HG03571 (cell line): Measurements from ENCODE around the gene OR51D1.
A peak's percentile ranks its signal among the peaks of the same experiment; 100 is the strongest.

Experiments
- ATAC-seq: cut with Tn5 transposase; IDR thresholded peaks from one replicate; pipeline ENCODE4 v1.9.1; 2021; ENCODE audit not compliant: unreplicated experiment

Gene OR51D1, protein sequence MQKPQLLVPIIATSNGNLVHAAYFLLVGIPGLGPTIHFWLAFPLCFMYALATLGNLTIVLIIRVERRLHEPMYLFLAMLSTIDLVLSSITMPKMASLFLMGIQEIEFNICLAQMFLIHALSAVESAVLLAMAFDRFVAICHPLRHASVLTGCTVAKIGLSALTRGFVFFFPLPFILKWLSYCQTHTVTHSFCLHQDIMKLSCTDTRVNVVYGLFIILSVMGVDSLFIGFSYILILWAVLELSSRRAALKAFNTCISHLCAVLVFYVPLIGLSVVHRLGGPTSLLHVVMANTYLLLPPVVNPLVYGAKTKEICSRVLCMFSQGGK

GRCh38 chr11:4636962-4637661, at the start of gene OR51D1:
OR51D1 (plus strand) TSS chr11:4637477; CDS start chr11:4639791, 2,314 bp downstream.
- ATAC-seq, result peak; percentile 80

GRCh38 chr11:4589017-4589416, 48.3 kb upstream of the OR51D1 start:
- no peak for ATAC-seq

- no peak for ATAC-seq
Measured at GRCh38 chr11:4593739-4594138, 43.5 kb upstream of the OR51D1 start, which contains the start of gene OR52I1. OR52I1 (plus strand) TSS chr11:4594039; CDS start chr11:4594039, 0 bp downstream.

- ATAC-seq, result no peak
Measured at GRCh38 chr11:4605057-4605456, 32.2 kb upstream of the OR51D1 start.

DNA sequence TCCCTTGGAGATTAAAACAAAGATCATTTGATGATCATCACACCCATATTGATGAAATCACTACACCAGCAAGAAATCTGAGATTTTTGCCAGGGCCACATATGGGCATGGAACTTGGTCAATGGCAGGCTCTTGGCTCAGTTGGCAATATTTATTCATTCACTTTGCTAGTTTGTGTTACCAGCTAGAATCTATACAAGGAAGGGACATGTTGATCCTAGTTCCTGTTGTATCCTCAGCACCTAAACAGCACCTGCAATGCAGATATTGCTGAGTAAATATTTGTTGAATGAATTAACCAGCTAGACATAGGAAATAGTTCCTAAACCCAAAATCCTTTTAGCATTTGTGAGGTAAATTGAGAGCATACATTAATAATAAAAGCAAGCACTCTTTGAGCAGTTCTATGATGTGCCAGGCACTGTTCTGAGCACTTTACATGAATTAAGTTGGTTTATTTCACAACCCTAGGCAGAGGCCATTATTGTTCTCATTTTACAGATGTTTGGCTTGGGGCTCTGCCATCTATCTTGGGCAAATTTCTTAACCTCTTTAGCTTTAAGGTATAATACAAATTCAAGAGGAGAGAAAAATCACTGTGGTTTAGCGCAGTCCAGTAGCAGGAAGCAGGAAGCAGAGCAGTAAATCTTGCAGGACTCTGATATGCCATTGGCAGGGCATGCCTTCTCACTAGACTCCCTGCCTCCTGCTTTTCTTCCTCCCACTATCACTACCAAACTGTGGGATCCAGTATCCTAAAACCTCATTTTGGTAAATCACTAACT, 30.9 kb upstream of the OR51D1 start:
- ATAC-seq, result no peak

- no peak for ATAC-seq
Measured at GRCh38 chr11:4607096-4607495, 30.2 kb upstream of the OR51D1 start.

GRCh38 chr11:4607781-4608666, 29.3 kb upstream of the OR51D1 start, which contains the start of gene TRIM68:
TRIM68 (minus strand) TSS chr11:4608231; CDS start chr11:4605504, 2,727 bp downstream.
- ATAC-seq, result peak; percentile 100

DNA sequence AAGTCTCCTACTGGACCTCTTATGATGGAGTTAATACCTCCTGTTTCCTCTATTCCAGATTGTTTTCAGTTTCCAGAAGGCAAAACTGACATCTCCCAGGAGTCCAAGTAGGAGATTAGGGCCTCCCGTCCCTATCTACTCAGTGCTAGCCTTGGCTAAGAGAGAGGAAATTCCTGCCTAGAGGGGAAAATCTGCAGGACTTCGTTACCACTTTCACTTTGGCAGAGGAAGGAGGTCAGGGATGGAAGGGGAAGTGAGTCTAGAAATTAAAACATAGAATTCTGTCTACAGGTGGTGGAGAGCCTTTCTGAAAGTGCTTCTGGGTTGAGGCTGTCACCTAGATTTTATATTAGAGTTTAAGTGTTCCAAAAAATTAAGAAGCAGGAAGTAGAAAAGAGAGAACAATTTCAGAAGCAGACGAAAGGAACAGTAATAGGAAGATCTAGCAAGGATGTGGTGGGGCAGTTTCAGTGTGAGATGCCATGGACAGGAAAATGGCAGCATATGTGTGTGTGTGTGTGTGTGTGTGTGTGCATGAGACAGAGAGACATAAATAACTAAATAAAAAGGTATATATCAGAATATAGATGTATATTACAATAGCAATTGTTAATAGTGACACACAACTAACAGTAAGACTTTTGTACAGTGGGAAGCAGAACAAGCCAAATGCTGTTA, 26.9 kb upstream of the OR51D1 start:
- no peak for ATAC-seq

DNA sequence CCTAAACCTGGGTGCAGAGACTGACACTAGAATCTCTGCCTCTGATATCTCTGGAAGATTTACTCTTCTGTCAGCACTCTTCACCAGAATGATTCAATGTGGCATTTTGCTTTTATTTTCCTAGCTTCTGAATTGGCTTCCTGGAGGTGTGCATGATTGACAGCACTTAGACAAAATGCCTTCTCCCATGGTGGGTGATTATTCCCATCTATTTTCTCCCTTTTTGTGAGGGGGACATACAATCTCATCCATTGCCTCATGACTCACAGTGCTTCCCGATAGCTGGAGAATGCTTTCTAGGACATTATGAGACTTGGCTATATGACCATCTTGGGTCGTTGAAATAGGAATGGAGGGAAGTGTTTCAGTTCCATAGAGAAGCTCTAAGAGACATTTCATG, 25.3 kb upstream of the OR51D1 start:
- no peak for ATAC-seq

DNA sequence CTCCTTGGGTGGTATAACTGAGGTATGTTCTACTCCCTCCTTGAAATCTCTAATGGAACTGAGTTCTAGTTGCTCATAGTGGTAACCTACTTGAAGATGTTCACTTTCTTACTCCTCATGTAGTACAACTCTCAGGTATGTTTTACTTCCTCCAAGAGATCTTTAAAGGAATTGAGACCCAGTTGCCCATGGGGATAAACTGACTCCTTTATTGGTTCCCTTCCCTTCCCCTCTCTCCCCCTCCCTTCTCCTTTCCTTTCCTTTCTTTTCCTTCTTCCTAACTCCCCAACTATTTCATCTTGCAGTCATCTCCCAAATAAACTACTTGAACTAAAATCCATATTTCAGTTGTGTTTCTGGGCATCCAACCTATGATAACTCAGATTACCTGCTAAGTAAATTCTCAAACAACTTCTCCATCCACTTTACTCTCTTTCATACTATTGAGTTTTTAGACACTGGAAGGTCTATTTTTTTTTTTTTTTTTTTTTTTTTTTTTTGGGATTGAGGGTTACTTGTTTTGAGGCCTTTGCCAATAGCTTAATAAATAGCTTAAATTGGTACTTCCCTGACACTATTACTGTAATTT, 21.3 kb upstream of the OR51D1 start:
- no peak for ATAC-seq

DNA sequence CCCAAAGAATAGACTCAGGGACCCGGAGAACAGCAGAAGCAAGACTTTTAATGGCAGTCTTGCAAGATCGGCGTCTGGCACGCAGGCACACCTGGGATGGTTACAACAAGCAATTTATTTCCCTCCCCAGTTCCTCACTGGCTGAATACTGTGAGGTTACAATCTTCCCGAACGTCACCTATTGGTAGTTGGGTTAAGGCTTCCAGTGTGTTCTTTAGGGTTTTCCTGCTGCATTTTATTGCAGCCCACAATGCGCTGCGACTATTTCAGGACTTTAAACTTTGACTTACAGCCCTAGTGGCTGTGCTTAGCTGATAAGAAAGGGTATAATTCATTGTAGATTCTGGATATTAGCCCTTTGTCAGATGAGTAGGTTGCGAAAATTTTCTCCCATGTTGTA, 17.8 kb upstream of the OR51D1 start:
- ATAC-seq, result no peak

GRCh38 chr11:4626207-4627099, 10.8 kb upstream of the OR51D1 start:
- ATAC-seq, result no peak

GRCh38 chr11:4636136-4636535, 1.1 kb upstream of the OR51D1 start:
- no peak for ATAC-seq

DNA sequence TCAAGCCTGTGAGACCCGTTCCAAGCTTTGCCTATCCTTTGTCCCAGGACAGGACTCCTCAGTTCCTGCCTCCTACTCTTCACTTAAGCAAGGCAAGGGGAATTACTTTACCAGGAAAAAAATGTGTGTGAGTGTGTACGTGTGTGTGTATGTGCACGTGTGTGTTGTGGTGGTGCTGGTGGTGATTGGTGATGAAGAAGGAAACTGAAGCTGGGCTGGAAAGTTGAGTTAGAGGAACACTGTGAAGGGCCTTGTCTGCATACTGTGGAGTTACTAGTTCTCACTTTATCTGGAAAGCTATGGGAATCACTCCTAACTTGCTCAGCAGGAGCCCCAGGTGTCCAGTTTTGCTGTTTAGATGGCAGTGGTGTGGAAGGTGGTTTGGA, 378 bp downstream of the OR51D1 start:
- no peak for ATAC-seq

GRCh38 chr11:4639931-4640330, 2.7 kb downstream of the OR51D1 start:
- ATAC-seq, result no peak

DNA sequence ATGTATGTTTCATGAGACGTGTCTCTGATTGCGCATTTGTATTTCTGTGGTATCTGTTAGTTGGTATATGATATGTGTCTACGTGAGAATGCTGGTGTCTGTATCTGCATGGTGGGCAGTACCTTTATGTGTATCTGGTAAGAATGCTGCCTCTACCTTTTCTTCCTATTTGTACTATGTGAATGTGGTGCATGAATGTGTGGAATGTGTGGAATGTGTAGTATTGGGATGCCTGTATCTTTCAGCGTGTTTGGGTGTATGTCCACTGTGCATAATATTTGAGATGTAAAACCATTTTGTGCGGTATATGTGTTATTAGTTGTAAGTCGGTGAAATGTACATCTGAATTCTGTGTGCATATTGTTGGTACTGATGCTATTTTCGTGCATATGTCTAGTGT, 4.2 kb downstream of the OR51D1 start:
- no peak for ATAC-seq

DNA sequence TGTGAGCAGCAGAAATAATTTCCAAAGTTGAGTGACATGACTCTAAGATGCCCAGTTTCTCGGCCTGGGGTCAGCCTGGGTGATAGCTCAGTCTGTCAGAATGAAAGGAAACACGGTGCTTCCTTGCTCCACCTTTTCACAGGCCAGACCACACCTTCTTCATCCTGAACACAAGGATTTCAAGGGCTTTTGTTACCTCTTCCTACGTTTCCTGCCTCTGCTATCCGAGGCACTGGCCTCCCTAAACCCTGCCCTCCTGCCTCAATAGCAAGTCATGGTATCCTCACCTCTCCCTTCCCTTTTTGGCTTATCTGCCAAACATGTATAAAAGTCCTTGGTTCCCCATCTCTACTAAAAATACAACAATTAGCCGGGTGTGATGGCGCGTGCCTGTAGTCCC, 4.8 kb downstream of the OR51D1 start:
- ATAC-seq, result no peak

GRCh38 chr11:4643076-4643475, 5.8 kb downstream of the OR51D1 start:
- ATAC-seq, result no peak

DNA sequence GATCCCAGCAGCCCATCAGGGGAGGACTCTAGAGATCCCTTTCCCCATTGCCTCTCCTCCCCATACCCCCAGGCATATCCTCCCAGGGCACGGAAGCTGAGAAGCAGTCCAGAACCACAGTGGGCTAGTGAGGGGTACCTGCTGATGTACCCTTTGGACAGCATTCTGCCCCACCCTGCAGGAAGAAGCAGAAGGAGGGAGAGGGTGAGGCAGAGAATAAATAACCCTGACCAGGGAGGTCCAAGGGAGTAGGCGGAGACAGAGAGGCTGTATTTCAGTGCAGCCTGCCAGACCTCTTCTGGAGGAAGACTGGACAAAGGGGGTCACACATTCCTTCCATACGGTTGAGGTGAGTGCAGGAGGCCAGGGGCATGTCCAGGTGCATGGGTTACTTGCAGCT, 6.4 kb downstream of the OR51D1 start, which contains the start of gene OR51E1:
Gene OR51E1, plus strand, starts transcription at position 301 of the 400 bp plus-strand sequence. CDS start 8,545 bp downstream, outside the sequence.
- ATAC-seq, result no peak
